Measurements from ENCODE around the gene ANKFN1.

The ANKFN1 gene

DNA sequence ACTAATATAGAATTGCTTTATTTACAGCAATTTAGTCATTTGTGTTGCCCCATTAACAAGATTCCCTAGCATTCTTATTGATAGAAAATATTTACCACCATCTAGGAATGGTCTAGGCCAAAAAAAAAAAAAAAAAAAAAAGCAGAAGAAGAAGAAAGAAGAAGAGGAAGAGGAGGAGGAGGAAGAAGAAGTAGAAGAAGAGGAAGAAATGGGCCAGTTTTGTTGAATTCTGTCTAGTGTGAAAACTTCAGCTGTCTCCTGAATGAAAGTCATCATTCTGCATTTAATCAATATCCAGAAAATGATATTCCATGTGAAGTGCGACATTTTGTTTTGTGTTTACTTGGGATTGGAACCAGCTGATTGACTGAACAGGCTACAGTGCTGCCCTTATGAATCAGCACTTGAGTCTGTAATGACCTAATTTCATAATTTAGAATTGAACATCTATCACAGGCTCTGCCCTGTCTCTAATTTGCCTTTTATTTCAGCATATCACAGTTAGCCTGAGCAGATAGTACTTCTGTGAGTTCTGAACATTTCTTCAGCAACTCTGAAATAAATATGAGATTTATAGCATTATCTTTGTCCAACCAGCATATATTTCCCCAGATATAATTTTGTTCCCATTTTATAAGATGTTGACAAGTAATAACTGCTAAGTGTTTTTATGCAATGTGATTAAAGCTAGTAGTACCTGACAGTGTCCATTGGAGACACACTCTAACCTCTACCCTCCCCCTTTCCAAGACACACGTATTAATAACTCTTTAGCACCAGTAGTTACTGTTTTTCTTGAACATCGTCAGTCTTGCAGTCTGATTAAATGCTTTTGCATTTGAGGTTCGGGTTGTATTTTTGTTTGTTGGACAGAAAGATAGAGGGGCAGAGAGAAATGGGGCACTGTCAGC lies 5.9 kb downstream of the ANKFN1 start:
- DNase-seq (ENCODE audit: low read depth in 2 of 2), result no peak
- TF ChIP-seq, protein P1, sequence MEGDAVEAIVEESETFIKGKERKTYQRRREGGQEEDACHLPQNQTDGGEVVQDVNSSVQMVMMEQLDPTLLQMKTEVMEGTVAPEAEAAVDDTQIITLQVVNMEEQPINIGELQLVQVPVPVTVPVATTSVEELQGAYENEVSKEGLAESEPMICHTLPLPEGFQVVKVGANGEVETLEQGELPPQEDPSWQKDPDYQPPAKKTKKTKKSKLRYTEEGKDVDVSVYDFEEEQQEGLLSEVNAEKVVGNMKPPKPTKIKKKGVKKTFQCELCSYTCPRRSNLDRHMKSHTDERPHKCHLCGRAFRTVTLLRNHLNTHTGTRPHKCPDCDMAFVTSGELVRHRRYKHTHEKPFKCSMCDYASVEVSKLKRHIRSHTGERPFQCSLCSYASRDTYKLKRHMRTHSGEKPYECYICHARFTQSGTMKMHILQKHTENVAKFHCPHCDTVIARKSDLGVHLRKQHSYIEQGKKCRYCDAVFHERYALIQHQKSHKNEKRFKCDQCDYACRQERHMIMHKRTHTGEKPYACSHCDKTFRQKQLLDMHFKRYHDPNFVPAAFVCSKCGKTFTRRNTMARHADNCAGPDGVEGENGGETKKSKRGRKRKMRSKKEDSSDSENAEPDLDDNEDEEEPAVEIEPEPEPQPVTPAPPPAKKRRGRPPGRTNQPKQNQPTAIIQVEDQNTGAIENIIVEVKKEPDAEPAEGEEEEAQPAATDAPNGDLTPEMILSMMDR (IDR thresholded peaks at IDR 0.05; ENCODE audit: low read depth, low read length), result no peak
- no peak overlapping the region for H3K4me3 ChIP-seq (replicated peaks in 1 of 2; ENCODE audit: low read depth in 2 of 2, low read length in 2 of 2)

DNA sequence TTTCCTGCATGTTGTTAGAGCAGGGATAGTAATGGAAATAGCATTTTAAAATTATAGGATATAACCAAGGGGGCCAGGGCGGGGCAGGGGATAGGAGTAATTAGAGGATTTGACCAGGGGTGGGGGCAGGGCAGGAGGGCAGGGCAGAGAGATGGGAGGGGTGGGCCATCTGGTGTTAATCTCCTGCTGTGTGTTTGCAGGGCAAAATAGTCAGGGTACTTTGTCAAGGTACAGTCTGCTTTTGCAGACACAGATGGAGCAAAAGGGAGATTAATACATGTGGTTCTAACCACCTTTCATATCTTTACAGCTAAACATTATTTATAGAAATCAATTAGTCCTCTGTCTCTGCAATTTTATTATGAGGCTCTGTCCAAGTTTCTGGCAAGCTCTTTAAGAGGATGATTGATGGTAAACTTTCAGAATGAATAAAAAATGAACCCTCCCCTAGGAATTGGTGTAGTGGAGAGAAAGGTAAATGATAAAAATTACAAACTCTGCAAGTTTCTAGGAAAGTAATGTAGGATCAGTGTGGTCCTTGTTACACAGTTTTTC lies 6.6 kb downstream of the ANKFN1 start:
- no peak for DNase-seq (ENCODE audit: low read depth in 2 of 2)
- no peak overlapping the region for H3K4me3 ChIP-seq (replicated peaks in 1 of 2; ENCODE audit: low read depth in 2 of 2, low read length in 2 of 2)
- TF ChIP-seq, protein P1 (IDR thresholded peaks at IDR 0.05; ENCODE audit: low read depth, low read length), result no peak

DNA sequence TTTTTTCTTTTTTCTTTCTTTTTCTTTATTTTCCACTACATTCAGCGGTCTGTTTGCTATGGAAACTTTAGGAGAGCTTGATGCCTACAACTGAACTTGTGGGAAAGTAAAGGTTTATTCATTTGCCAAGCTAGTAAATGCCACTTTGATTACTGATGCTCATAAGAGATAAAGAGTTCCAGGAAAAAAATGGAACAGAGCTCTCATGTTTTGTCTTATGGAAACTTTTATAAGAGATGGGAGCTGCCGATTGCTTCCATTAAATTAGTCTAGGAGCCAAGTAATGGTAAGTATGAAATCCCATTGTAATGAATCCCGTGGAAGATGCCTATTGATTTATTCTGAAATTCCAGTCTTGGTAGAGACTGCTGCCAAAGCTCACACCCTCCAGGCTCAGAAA lies 7.1 kb downstream of the ANKFN1 start:
- TF ChIP-seq, protein P1 (IDR thresholded peaks at IDR 0.05; ENCODE audit: low read depth, low read length), result no peak

DNA sequence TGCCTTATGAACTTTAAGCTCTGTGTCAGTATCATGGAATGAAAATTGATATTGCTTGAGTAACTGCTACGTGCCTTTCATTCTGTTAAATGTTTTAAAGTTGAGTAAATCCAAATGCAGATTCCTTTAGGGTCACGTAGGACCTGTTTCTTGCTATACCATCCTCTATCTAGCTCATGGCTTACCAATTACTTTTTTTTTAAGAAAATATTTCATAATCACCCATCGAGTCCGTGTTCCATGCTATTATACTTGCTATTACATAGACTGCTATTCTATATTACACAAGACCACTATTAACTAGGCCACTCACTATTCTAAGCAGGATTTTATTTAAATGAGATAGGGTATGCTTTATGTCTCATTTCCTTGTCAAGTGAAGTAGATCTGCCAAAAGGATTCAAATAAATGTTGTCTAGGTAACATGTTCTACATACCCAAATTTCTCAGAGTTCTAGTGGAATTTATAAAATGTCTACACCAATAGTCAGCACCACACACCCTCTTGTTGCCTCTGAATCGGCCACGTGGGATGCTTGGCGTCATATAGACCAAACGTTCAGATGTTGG lies 11.9 kb downstream of the ANKFN1 start:
- TF ChIP-seq, protein P1 (IDR thresholded peaks at IDR 0.05; ENCODE audit: low read depth, low read length), result no peak
- peak in 1 of 2 donors; percentile 12 for DNase-seq (ENCODE audit: low read depth in 2 of 2)
- H3K4me3 ChIP-seq (replicated peaks in 1 of 2; ENCODE audit: low read depth in 2 of 2, low read length in 2 of 2), result no peak overlapping the region

More for the DNA sequence above, 7.1 kb downstream of the ANKFN1 start:
- DNase-seq (ENCODE audit: low read depth in 2 of 2), result no peak
- no peak overlapping the region for H3K4me3 ChIP-seq (replicated peaks in 1 of 2; ENCODE audit: low read depth in 2 of 2, low read length in 2 of 2)

DNA sequence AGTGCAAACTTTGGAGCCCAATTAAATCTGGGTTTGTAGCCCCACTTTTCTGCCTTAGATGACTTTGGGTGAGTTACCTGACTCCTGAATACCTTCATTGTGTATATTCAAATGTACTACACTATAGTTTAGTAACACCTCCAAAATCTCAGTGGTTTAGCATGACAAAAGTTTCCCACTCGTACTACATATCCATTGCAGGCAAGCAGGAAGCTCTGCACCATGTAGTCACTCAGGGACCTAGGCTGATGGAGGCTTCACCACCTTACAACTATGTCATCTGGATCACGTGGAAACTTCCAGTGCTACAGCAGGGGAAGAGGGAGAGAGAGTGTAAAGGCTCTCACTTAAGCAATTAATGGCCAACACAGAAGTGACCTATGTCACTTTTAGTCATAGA lies 14.2 kb downstream of the ANKFN1 start:
- no peak overlapping the region for H3K4me3 ChIP-seq (replicated peaks in 1 of 2; ENCODE audit: low read depth in 2 of 2, low read length in 2 of 2)
- TF ChIP-seq, protein P1 (IDR thresholded peaks at IDR 0.05; ENCODE audit: low read depth, low read length), result no peak
- no peak for DNase-seq (ENCODE audit: low read depth in 2 of 2)

DNA sequence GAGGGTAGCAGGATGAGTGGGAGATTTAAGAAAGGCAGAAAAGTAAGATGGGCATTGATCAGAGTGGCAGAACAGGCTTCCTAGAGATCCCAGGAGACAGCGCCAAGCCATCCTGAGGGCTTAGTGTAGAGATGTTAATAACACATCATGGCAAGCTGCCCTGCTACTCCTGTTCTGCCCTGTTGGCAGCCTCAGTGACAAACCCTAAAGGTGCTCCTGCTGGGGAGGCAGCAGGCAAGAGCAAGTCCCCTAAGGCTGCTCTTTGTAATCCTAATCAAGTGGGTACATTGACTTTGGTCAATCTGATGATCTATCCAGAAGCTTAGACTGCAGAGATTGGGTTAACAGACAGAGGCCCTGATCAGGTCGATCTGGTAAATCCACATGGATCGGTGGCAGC lies 16.3 kb downstream of the ANKFN1 start:
- TF ChIP-seq, protein P1 (IDR thresholded peaks at IDR 0.05; ENCODE audit: low read depth, low read length), result no peak
- H3K4me3 ChIP-seq (replicated peaks in 1 of 2; ENCODE audit: low read depth in 2 of 2, low read length in 2 of 2), result no peak overlapping the region
- no peak for DNase-seq (ENCODE audit: low read depth in 2 of 2)
